GM23248 (cell line): ENCODE data around the gene CLDN20. TPM values are rescaled to one million over a fixed set of nuclear protein-coding genes. Genes with fewer than 3 reads are reported as not detected.

Experiments
- DNase-seq: peaks from one replicate; pipeline ENCODE4 v3.0.0-alpha.2; 2015
- H2AFZ ChIP-seq: fragments of 200-600 bp; sonication (generic); 2 replicates; pipeline ENCODE4 v1.6.1; 2016; ENCODE audit warnings: antibody characterized with exemption
- H3F3A ChIP-seq: fragments of 200-600 bp; sonication (generic); 2 replicates; pipeline ENCODE4 v1.6.1; 2016; ENCODE audit warnings: mild to moderate bottlenecking, antibody characterized with exemption, mixed run types; ENCODE audit not compliant: insufficient read depth
- H3K27ac ChIP-seq: fragments of 200-600 bp; sonication (generic); 2 replicates; pipeline ENCODE4 v1.5.1; 2016; ENCODE audit warnings: mild to moderate bottlenecking
- H3K27me3 ChIP-seq: fragments of 200-600 bp; sonication (generic); replicated peaks from 2 replicates; pipeline ENCODE4 v1.6.1; 2016; ENCODE audit warnings: mild to moderate bottlenecking; ENCODE audit not compliant: insufficient read depth
- H3K36me3 ChIP-seq: fragments of 200-600 bp; sonication (generic); 2 replicates; pipeline ENCODE4 v1.6.1; 2016; ENCODE audit warnings: low read depth, mild to moderate bottlenecking
- H3K4me1 ChIP-seq: fragments of 200-600 bp; sonication (generic); 2 replicates; pipeline ENCODE4 v1.6.1; 2016; ENCODE audit warnings: mild to moderate bottlenecking; ENCODE audit not compliant: insufficient read depth
- H3K4me2 ChIP-seq: fragments of 200-600 bp; sonication (generic); one replicate; pipeline ENCODE4 v1.6.1; 2016; ENCODE audit warnings: mild to moderate bottlenecking; ENCODE audit not compliant: unreplicated experiment
- H3K4me3 ChIP-seq: fragments of 200-600 bp; sonication (generic); 2 replicates; pipeline ENCODE4 v1.5.1; 2016; ENCODE audit warnings: mild to moderate bottlenecking
- H3K79me2 ChIP-seq: fragments of 200-600 bp; sonication (generic); 2 replicates; pipeline ENCODE4 v1.6.1; 2016; ENCODE audit warnings: mild to moderate bottlenecking; ENCODE audit not compliant: insufficient read depth
- H3K9ac ChIP-seq: fragments of 200-600 bp; sonication (generic); 2 replicates; pipeline ENCODE4 v1.6.1; 2016; ENCODE audit warnings: mild to moderate bottlenecking
- H3K9me2 ChIP-seq: fragments of 200-600 bp; sonication (generic); 2 replicates; pipeline ENCODE4 v1.6.1; 2016; ENCODE audit warnings: mixed run types, mild to moderate bottlenecking, moderate library complexity; ENCODE audit not compliant: insufficient read depth
- H3K9me3 ChIP-seq: fragments of 200-600 bp; sonication (generic); one replicate; pipeline ENCODE4 v1.6.1; 2017; ENCODE audit warnings: low read depth
- H4K20me1 ChIP-seq: fragments of 200-600 bp; sonication (generic); 2 replicates; pipeline ENCODE4 v1.6.0; 2016; ENCODE audit not compliant: insufficient read depth
- EZH2 ChIP-seq: fragments of 200-600 bp; sonication (generic); IDR thresholded peaks from 2 replicates; pipeline ENCODE4 v1.6.1; 2018; ENCODE audit warnings: antibody characterized with exemption, mild to moderate bottlenecking; ENCODE audit not compliant: insufficient read depth, poor library complexity, severe bottlenecking
- EZH2phosphoT487 ChIP-seq: fragments of 200-600 bp; sonication (generic); IDR thresholded peaks from 2 replicates; pipeline ENCODE4 v1.6.1; 2018; ENCODE audit warnings: antibody characterized with exemption, moderate library complexity, mild to moderate bottlenecking, low read depth; ENCODE audit not compliant: insufficient read depth
- WGBS, 2 experiments: methylation state at CpG; one replicate each; pipeline ENCODE4 v1.1.6; 2015 to 2017; ENCODE audit warnings: low lambda C conversion rate in 2 of 2, low coverage in 1 of 2; ENCODE audit errors: missing lambda C conversion rate in 2 of 2; 5-methylcytosine and 5-hydroxymethylcytosine counted together
- in situ Hi-C: fragments of 300-500 bp; cut with MboI; formaldehyde crosslinking; loops from 2 replicates; pipeline ENCODE4 v1.15.0; 2020
- polyA plus RNA-seq: library from polyadenylated mRNA; unstranded; fragments of >200 nt; fragmentation: Nextera tagmentation; extraction: Ambion mirVana; gene quantifications from 2 replicates; pipeline ENCODE4 v1.2.1, GENCODE V29; 2016
- total RNA-seq: library from RNA; depleted of rRNA; stranded (reverse); fragments of >200 nt; shearing (Covaris generic); gene quantifications from 2 replicates; pipeline ENCODE4 v1.2.3, GENCODE V29; 2014

Gene CLDN20
- total and polyA plus RNA-seq, 2 experiments from 2014 or later, result not detected

DNA sequence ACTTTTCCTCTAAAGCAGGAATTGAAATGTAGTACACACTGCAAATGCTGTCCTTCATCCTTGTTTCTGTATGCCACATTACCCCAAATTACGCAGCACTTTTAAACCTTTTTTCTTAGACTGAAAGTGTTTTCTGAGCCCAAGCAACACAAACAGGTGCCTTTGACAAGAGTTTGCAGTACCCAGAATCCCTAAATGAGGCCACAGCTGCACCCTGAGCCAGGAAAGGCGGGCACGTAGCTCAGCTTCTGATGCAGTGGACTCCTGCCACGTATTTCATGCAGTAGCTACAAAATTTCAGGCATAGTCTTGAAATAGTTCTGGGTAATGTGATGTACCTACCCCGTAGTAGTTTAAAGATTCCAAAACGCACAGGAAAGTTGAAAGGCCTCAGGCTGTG, 31.0 kb upstream of the CLDN20 start:
- Histone ChIP-seq H3K9me3 (no peaks in the 10 kb centered on the region), H3K4me2 (no peak overlapping the region), H3K27ac (no peak overlapping the region), H3K9me2 (no peaks in the 10 kb centered on the region), H3K9ac (no peak overlapping the region), H3F3A (no peaks in the 10 kb centered on the region), H4K20me1 (no peaks in the 10 kb centered on the region), H3K27me3 (no peaks in the 10 kb centered on the region), H3K4me1 (no peaks in the 10 kb centered on the region; the same call in 1 of the 2 replicates), H3K79me2 (no peaks in the 10 kb centered on the region), H2AFZ (no peak overlapping the region), H3K4me3 (no peak overlapping the region), H3K36me3 (no peaks in the 10 kb centered on the region)
- no peak for TF ChIP-seq EZH2phosphoT487
- TF ChIP-seq EZH2, result no peak
- 80 to 82% methylated on average over 6 of the region's 6 CpGs for WGBS, 2 experiments
- DNase-seq, result no peak
- in situ Hi-C loops, result no loop called here

DNA sequence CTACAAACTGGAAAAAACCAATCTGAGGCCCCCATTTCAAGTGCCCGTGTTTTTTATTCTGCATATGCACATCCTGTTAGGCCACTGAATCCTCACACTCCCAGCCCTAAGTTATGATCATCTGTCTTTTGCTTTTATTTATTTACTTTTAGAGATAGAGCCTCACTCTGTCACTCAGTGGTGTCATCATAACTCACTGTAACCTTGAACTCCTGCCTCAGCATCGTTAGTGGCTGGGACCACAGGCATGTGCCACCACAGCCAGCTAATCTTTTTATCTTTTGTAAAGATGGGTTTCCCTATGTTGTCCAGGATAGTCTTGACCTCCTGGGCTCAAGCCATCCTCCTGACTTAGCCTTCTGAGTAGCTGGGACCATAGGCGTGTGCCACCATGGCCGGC, 29.6 kb upstream of the CLDN20 start:
- no peak overlapping the region for H3K4me2 ChIP-seq
- 72 to 96% methylated on average over 3 to 4 of the region's 4 CpGs for WGBS, 2 experiments
- H3K4me1 ChIP-seq, result no peaks in the 10 kb centered on the region
- H2AFZ ChIP-seq, result no peak overlapping the region
- no peak for DNase-seq
- no peaks in the 10 kb centered on the region for H3K9me2 ChIP-seq
- H4K20me1 ChIP-seq, result no peaks in the 10 kb centered on the region
- no peak for TF ChIP-seq EZH2
- no peak for TF ChIP-seq EZH2phosphoT487
- no peaks in the 10 kb centered on the region for H3K27me3 ChIP-seq
- no peaks in the 10 kb centered on the region for H3K79me2 ChIP-seq
- H3K9ac ChIP-seq, result no peak overlapping the region
- no peak overlapping the region for H3K4me3 ChIP-seq
- H3K27ac ChIP-seq, result no peak overlapping the region
- H3K9me3 ChIP-seq, result no peaks in the 10 kb centered on the region
- no peaks in the 10 kb centered on the region for H3F3A ChIP-seq
- in situ Hi-C loops, result no loop called here
- H3K36me3 ChIP-seq, result no peaks in the 10 kb centered on the region

- Histone ChIP-seq H3K79me2 (no peaks in the 10 kb centered on the region), H3K9me3 (no peaks in the 10 kb centered on the region), H3K4me3 (no peak overlapping the region), H2AFZ (no peak overlapping the region), H3K4me2 (no peak overlapping the region), H3K4me1 (no peaks in the 10 kb centered on the region), H3K27ac (no peak overlapping the region), H3K9me2 (no peaks in the 10 kb centered on the region), H3K36me3 (no peaks in the 10 kb centered on the region), H3K9ac (no peak overlapping the region), H3K27me3 (no peaks in the 10 kb centered on the region), H4K20me1 (no peaks in the 10 kb centered on the region), H3F3A (no peaks in the 10 kb centered on the region)
- DNase-seq, result no peak
- in situ Hi-C loops, result no loop called here
- 94 to 99% methylated on average over 4 of the region's 4 CpGs for WGBS, 2 experiments
- TF ChIP-seq EZH2phosphoT487, result no peak
- no peak for TF ChIP-seq EZH2
Observed at GRCh38 chr6:155234687-155235086, 29.1 kb upstream of the CLDN20 start.

- Histone ChIP-seq H3K27ac (no peak overlapping the region), H3K9ac (no peak overlapping the region), H2AFZ (no peak overlapping the region), H3K9me3 (no peaks in the 10 kb centered on the region), H3K36me3 (no peaks in the 10 kb centered on the region), H4K20me1 (no peaks in the 10 kb centered on the region), H3K4me1 (no peaks in the 10 kb centered on the region), H3F3A (no peaks in the 10 kb centered on the region), H3K4me2 (no peak overlapping the region), H3K4me3 (no peak overlapping the region), H3K79me2 (no peaks in the 10 kb centered on the region), H3K9me2 (no peaks in the 10 kb centered on the region), H3K27me3 (no peaks in the 10 kb centered on the region)
- WGBS, 2 experiments, result 52 to 61% methylated on average over 5 of the region's 5 CpGs
- TF ChIP-seq EZH2, result no peak
- no peak for TF ChIP-seq EZH2phosphoT487
- in situ Hi-C loops, result no loop called here
- no peak for DNase-seq
Observed at GRCh38 chr6:155235087-155235486, 28.7 kb upstream of the CLDN20 start.

- 94 to 100% methylated on average over 1 of the region's 1 CpG for WGBS, 2 experiments
- TF ChIP-seq EZH2phosphoT487 (no peak), EZH2 (no peak)
- Histone ChIP-seq H3K27me3 (no peaks in the 10 kb centered on the region), H3K9ac (no peak overlapping the region), H3K36me3 (no peaks in the 10 kb centered on the region), H3K9me2 (no peaks in the 10 kb centered on the region), H4K20me1 (no peaks in the 10 kb centered on the region), H3K4me2 (no peak overlapping the region), H3K9me3 (no peaks in the 10 kb centered on the region), H3K27ac (no peak overlapping the region), H3K4me3 (no peak overlapping the region), H3F3A (no peaks in the 10 kb centered on the region), H2AFZ (no peak overlapping the region), H3K4me1 (no peaks in the 10 kb centered on the region), H3K79me2 (no peaks in the 10 kb centered on the region)
- no peak for DNase-seq
- in situ Hi-C loops, result no loop called here
Observed at GRCh38 chr6:155237613-155238012, 26.2 kb upstream of the CLDN20 start.
